ENCODE results near the gene TRPM3.

Gene TRPM3

GRCh38 chr9:70566066-70566465 is 555.4 kb downstream of the TRPM3 start:
- TF ChIP-seq CTCF (IDR thresholded peaks at IDR 0.05) = no peak
- DNase-seq (ENCODE audit: low spot score) = no peak
- Histone ChIP-seq H3K27ac (no peak overlapping the region), H3K4me3 (no peak overlapping the region)

- Histone ChIP-seq H3K4me3 (no peak overlapping the region), H3K27ac (peak overlapping the region in 1 of 2 donors; percentile 68)
- DNase-seq (ENCODE audit: low spot score) = no peak
- no peak for TF ChIP-seq CTCF (IDR thresholded peaks at IDR 0.05)
Observed at GRCh38 chr9:70564468-70565335, 556.7 kb downstream of the TRPM3 start.

- no peak for DNase-seq (ENCODE audit: low spot score)
- Histone ChIP-seq H3K27ac (peak overlapping the region in 1 of 2 donors; percentile 68), H3K4me3 (no peak overlapping the region)
- no peak for TF ChIP-seq CTCF (IDR thresholded peaks at IDR 0.05)
Observed at GRCh38 chr9:70563431-70564204, 557.8 kb downstream of the TRPM3 start.

GRCh38 chr9:70563010-70563409 is 558.4 kb downstream of the TRPM3 start:
- Histone ChIP-seq H3K4me3 (no peak overlapping the region), H3K27ac (peak overlapping the region in 1 of 2 donors; percentile 68)
- TF ChIP-seq CTCF (IDR thresholded peaks at IDR 0.05) = no peak
- DNase-seq (ENCODE audit: low spot score) = peak; percentile 41

GRCh38 chr9:70561786-70562395 is 559.5 kb downstream of the TRPM3 start:
- H3K27ac ChIP-seq = peak overlapping the region in 1 of 2 donors; percentile 68
- no peak for TF ChIP-seq CTCF (IDR thresholded peaks at IDR 0.05)
- no peak overlapping the region for H3K4me3 ChIP-seq
- no peak for DNase-seq (ENCODE audit: low spot score)

- H3K4me3 ChIP-seq = no peak overlapping the region
- DNase-seq (ENCODE audit: low spot score) = no peak
- TF ChIP-seq CTCF (IDR thresholded peaks at IDR 0.05) = no peak
- H3K27ac ChIP-seq = no peak overlapping the region
Observed at GRCh38 chr9:70561111-70561510, 560.3 kb downstream of the TRPM3 start.

Data from coronary artery (tissue), 2 donors.